Measurements from ENCODE around the gene RALB.

DNA sequence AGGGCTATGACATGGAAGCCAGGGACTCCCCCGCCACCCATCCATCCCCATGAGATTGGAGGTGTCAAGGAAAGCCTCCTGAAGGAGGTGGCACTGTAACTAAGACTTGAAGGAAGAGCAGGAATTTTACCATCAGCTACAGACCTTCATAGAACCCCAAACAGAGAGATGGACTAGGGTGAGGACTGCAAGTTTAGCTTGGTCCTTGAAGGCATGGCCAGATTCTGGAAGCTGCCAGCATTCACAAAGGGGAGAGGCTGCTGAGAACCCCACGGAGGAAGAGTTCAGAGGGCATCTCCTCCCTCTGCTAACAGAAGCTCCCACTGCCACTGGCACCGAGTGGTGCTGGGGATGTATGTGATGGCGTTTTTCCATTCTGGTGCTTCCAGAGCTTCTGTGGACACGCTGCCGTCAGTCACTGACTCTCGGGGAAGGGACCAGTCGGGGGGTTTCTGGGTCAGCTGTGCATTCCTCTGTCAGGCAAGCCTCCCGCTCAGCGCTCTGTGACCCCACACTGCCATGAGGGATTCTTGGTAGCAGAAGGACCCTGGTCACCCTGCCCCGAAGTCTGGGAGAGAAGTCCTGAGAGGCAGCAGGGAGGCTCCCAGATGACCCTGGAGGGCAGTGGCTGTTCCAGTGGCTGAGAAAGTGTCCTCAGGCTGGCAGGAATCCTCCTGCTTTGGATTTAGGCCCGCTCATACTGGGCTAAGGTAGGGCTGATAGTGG lies 47.5 kb upstream of the RALB start:
- no peak for TF ChIP-seq POLR2AphosphoS5 (IDR thresholded peaks at IDR 0.05; ENCODE audit: borderline replicate concordance, low read depth, low read length)
- no peak for TF ChIP-seq EZH2 (IDR thresholded peaks at IDR 0.05)

Measured in SK-N-MC (cell line).